AG09309 (cell line): Measurements from ENCODE around the gene CEP170B.
"Not testable (repeated sequence)": the region's sequence is repeated elsewhere in the genome, so short reads cannot be mapped to it uniquely, and the experiment has no call there.

Experiments used
- DNase-seq: peaks from one replicate; pipeline ENCODE4 v3.0.0-alpha.2; 2010; ENCODE audit warnings: low read depth
- H3K4me3 ChIP-seq: 2 replicates; pipeline ENCODE4 v1.5.1; 2011; ENCODE audit warnings: mild to moderate bottlenecking, low read depth, low read length, moderate library complexity; ENCODE audit not compliant: control insufficient read depth
- CTCF ChIP-seq: IDR thresholded peaks from 2 replicates; pipeline ENCODE4 v1.5.1; 2011; ENCODE audit warnings: mild to moderate bottlenecking, low read depth, low read length, inconsistent platforms; ENCODE audit not compliant: insufficient read depth, control insufficient read depth; ENCODE audit errors: missing control alignments

CEP170B gene

DNA sequence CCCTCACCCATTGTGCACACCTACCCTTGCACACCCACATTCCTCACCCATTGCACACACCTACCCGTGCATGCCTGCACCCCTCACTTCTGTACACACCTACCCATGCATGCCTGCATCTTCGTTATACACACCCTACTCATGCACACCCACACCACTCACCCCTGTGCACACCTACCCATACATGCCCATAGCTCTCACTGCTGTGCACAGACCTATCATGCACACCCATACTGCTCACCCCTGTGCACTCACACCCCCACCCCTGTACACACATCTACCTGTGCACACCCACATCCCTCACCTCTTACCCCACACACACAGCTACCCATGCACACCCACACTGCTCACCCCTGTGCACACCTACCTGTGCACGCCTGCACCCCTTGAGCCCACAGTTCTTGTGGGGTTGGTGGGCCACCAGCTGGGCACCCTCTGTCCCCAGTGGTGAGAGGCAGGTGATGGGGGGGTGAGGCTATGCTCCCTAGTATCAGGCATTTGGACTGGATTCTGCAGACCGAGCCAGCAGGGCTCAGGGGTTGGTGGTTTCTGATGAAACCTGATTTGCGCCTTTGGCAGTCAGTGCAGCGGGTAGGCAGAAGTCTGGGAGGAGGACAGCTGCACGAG lies 15.6 kb downstream of the CEP170B start:
- no peak for DNase-seq
- no peak overlapping the region for H3K4me3 ChIP-seq
- TF ChIP-seq CTCF, result no peak

DNA sequence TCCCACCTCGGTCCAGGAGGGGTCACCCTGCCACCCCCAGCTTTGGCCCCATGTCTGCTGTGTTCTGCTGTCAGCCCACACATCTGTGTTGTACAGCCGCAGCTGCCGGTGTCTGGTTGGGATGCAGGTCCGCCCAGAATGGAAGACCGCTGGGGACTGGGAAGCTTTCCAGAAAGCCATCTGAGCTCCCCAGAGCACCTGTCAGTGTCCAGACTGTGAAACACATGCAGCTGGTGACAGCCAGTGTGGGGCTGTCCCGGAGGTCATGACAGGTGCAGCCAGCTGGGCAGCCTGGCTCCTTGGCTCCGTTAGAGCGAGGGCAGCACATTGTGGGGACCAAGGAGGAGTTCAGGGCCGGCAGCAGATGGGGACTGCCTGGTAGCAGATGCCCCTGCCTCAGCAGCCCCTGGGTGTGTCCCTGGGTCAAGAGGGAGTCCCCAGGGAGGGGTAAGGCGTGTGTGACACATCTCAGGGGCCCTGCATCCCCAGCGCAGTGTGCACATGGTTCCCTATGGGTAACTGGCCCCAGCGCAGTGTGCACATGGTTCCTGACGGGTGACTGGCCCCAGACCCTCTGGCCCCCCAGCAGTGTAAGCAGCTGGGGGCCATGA lies 16.4 kb downstream of the CEP170B start:
- TF ChIP-seq CTCF, result no peak
- no peak for DNase-seq
- H3K4me3 ChIP-seq, result no peak overlapping the region

GRCh38 chr14:104882325-104882973 lies 17.4 kb downstream of the CEP170B start:
- no peak for TF ChIP-seq CTCF
- DNase-seq, result no peak
- no peak overlapping the region for H3K4me3 ChIP-seq

DNA sequence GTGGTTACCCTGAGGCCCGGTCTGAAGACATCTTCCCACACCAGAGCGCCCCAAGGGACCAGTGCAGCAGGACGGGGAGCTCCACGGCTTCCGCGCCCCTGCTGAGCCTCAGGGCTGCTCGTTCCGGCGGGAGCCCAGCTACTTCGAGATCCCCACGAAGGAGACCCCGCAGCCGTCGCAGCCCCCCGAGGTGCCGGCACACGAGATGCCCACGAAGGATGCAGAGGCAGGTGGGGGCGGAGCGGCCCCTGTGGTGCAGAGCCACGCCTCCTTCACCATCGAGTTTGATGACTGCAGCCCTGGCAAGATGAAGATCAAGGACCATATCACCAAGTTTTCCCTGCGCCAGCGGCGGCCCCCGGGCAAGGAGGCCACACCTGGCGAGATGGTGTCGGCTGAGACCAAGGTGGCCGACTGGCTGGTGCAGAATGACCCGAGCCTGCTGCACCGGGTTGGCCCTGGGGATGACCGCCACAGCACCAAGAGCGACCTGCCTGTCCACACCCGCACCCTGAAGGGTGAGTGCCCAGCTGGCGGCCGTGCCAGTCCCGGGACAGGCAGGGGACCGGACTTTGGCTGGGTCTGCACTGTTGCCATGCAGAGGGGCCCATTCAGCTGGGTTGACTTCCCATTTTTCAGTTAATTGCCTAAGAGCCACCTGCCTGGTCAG lies 18.1 kb downstream of the CEP170B start:
- TF ChIP-seq CTCF, result no peak
- no peak for DNase-seq
- no peak overlapping the region for H3K4me3 ChIP-seq

GRCh38 chr14:104883681-104884361 lies 18.8 kb downstream of the CEP170B start:
- no peak for TF ChIP-seq CTCF
- H3K4me3 ChIP-seq, result no peak overlapping the region
- no peak for DNase-seq

GRCh38 chr14:104884381-104884780 lies 19.3 kb downstream of the CEP170B start:
- not testable (repeated sequence) for DNase-seq, H3K4me3 ChIP-seq
